HepG2 (cell line): ENCODE results near the gene CHN2. TPM values are rescaled to one million over a fixed set of nuclear protein-coding genes. Genes with fewer than 3 reads are reported as not detected.

Source experiments
- ATF4 ChIP-seq, 2 experiments: fragments of 450-650 bp in 1 of 2; sonication (generic) in 1 of 2; formaldehyde crosslinking; IDR thresholded peaks; 2 replicates each; pipeline versions ENCODE4 v1.5.0 to v1.8.0; 2020 to 2022; ENCODE audit warnings: mild to moderate bottlenecking in 1 of 2, missing genetic modification reagents in 1 of 2
- DR1 ChIP-seq: sonication (generic); formaldehyde crosslinking; IDR thresholded peaks from 2 replicates; pipeline ENCODE4 v1.8.0; 2021; ENCODE audit warnings: mild to moderate bottlenecking, missing genetic modification reagents, inconsistent platforms
- ELF3 ChIP-seq: IDR thresholded peaks from 2 replicates; pipeline ENCODE4 v1.6.1; 2016; ENCODE audit warnings: missing genetic modification reagents, missing compliant biosample characterization
- FOSL1 ChIP-seq: sonication (generic); formaldehyde crosslinking; IDR thresholded peaks from 2 replicates; pipeline ENCODE4 v1.9.0; 2021; ENCODE audit warnings: missing genetic modification reagents, borderline replicate concordance
- FOXK1 ChIP-seq: sonication (generic); formaldehyde crosslinking; IDR thresholded peaks from 2 replicates; pipeline ENCODE4 v1.4.0; 2020; ENCODE audit warnings: low read depth, missing genetic modification reagents, borderline replicate concordance
- HCFC1 ChIP-seq: fragments of 150-350 bp; IDR thresholded peaks from 2 replicates; pipeline ENCODE4 v1.6.1; 2014; ENCODE audit warnings: low read depth, low read length
- HNF4A ChIP-seq: sonication (generic); formaldehyde crosslinking; IDR thresholded peaks from 2 replicates; pipeline ENCODE4 v1.4.0; 2020; ENCODE audit warnings: missing genetic modification reagents
- POGK ChIP-seq: sonication (generic); formaldehyde crosslinking; conservative IDR thresholded peaks from 2 replicates; pipeline ENCODE4 v1.8.0; 2022; ENCODE audit warnings: mild to moderate bottlenecking, moderate library complexity, missing genetic modification reagents
- SNAI1 ChIP-seq: sonication (generic); formaldehyde crosslinking; IDR thresholded peaks from 2 replicates; pipeline ENCODE4 v1.5.0; 2020; ENCODE audit warnings: mild to moderate bottlenecking, missing genetic modification reagents, borderline replicate concordance
- TFDP2 ChIP-seq: sonication (generic); formaldehyde crosslinking; IDR thresholded peaks from 2 replicates; pipeline ENCODE4 v1.4.0; 2020; ENCODE audit warnings: missing genetic modification reagents
- ZBTB7A ChIP-seq: sonication (generic); formaldehyde crosslinking; IDR thresholded peaks from 2 replicates; pipeline ENCODE4 v1.8.0; 2022; ENCODE audit warnings: mild to moderate bottlenecking, missing genetic modification reagents
- ZFAT ChIP-seq: sonication (generic); formaldehyde crosslinking; conservative IDR thresholded peaks from 2 replicates; pipeline ENCODE4 v1.8.1; 2023; ENCODE audit warnings: missing genetic modification reagents, inconsistent platforms
- ZFY ChIP-seq: sonication (generic); formaldehyde crosslinking; IDR thresholded peaks from 2 replicates; pipeline ENCODE4 v1.4.0; 2020; ENCODE audit warnings: missing genetic modification reagents
- ZIK1 ChIP-seq: sonication (generic); formaldehyde crosslinking; IDR thresholded peaks from 2 replicates; pipeline ENCODE4 v1.5.0; 2020; ENCODE audit warnings: mild to moderate bottlenecking, low read depth, missing genetic modification reagents, borderline replicate concordance
- ZKSCAN1 ChIP-seq: fragments of 150-350 bp; IDR thresholded peaks from 2 replicates; pipeline ENCODE4 v1.6.1; 2014; ENCODE audit warnings: low read length
- ZNF33B ChIP-seq: sonication (generic); formaldehyde crosslinking; IDR thresholded peaks from 2 replicates; pipeline ENCODE4 v1.5.1; 2020; ENCODE audit warnings: mild to moderate bottlenecking, missing genetic modification reagents
- ZNF773 ChIP-seq: sonication (generic); formaldehyde crosslinking; IDR thresholded peaks from 2 replicates; pipeline ENCODE4 v1.4.0; 2020; ENCODE audit warnings: missing genetic modification reagents, borderline replicate concordance
- ZSCAN29 ChIP-seq: sonication (generic); formaldehyde crosslinking; conservative IDR thresholded peaks from 2 replicates; pipeline ENCODE4 v1.4.0; 2020; ENCODE audit warnings: mild to moderate bottlenecking, missing genetic modification reagents
- polyA plus RNA-seq, 8 experiments: library from polyadenylated mRNA; depleted of rRNA in 3 of 8; stranded (reverse) in 7 of 8; unstranded in 1 of 8; fragments of >200 nt; fragmentation: Illumina TruSeq in 4 of 8; extraction: Trizol in 4 of 8; gene quantifications; 2 replicates each; pipeline versions ENCODE4 v1.2.1 to v1.2.3, GENCODE V29; 2011 to 2016; ENCODE audit warnings: low read depth in 4 of 8, missing spikeins in 1 of 8, mixed read lengths in 1 of 8; ENCODE audit not compliant: insufficient read depth in 1 of 8
- total RNA-seq, 5 experiments: library from RNA; depleted of rRNA; stranded (reverse); fragments of >200 nt; fragmentation: Illumina TruSeq; extraction: Trizol; gene quantifications; 2 replicates each; pipeline ENCODE4 v1.2.3, GENCODE V29; 2016; ENCODE audit warnings: low read depth in 1 of 5
- TF ChIP-seq, protein P1 (sequence below): IDR thresholded peaks from 2 replicates; pipeline ENCODE4 v1.6.1; 2016; ENCODE audit warnings: missing genetic modification reagents, missing compliant biosample characterization
- TF ChIP-seq, protein P2 (sequence below): sonication (generic); formaldehyde crosslinking; IDR thresholded peaks from 2 replicates; pipeline ENCODE4 v1.8.1; 2023; ENCODE audit warnings: mild to moderate bottlenecking, inconsistent platforms, moderate library complexity, missing genetic modification reagents, borderline replicate concordance
- TF ChIP-seq, protein P3 (sequence below): sonication (generic); formaldehyde crosslinking; IDR thresholded peaks from 2 replicates; pipeline ENCODE4 v1.4.0; 2020; ENCODE audit warnings: mild to moderate bottlenecking, low read depth, missing genetic modification reagents

Gene CHN2
- total and polyA plus RNA-seq, 2 of the 13 experiments (the other 11 are each of a cell fraction or from before 2014, with no cell fraction given), result 23.5 to 30.5 TPM

GRCh38 chr7:29194594-29195427, at the start of gene CHN2 (continued):
- TF ChIP-seq ZSCAN29 (CRISPR knock-in tag), result no peak
- TF ChIP-seq, protein P1, sequence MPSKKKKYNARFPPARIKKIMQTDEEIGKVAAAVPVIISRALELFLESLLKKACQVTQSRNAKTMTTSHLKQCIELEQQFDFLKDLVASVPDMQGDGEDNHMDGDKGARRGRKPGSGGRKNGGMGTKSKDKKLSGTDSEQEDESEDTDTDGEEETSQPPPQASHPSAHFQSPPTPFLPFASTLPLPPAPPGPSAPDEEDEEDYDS (CRISPR knock-in tag), result peak; percentile 96
- 0 out of 2 replicates have a peak, but pooled peaks have one; percentile 22 for TF ChIP-seq ZNF33B (CRISPR knock-in tag)
- peak in 1 of 2 experiments; percentile 21; a peak in 1 of 4 replicates for TF ChIP-seq ATF4 (CRISPR knock-in tag; IDR thresholded peaks at IDR 0.05)
- peak; percentile 8 for TF ChIP-seq HNF4A (CRISPR knock-in tag)
- peak; percentile 75 for TF ChIP-seq TFDP2 (CRISPR knock-in tag)
- TF ChIP-seq FOSL1 (CRISPR knock-in tag), result no peak
- TF ChIP-seq HCFC1, result no peak
- no peak for TF ChIP-seq ZFAT (CRISPR knock-in tag)
- no peak; the same call in 1 of the 2 replicates for TF ChIP-seq ZNF773 (CRISPR knock-in tag)
- 0 out of 2 replicates have a peak, but pooled peaks have one; percentile 44 for TF ChIP-seq FOXK1 (CRISPR knock-in tag)
- TF ChIP-seq ELF3 (CRISPR knock-in tag), result peak; percentile 83
- TF ChIP-seq ZBTB7A (CRISPR knock-in tag), result peak; percentile 51; the same call in 1 of the 2 replicates
- TF ChIP-seq, protein P2, sequence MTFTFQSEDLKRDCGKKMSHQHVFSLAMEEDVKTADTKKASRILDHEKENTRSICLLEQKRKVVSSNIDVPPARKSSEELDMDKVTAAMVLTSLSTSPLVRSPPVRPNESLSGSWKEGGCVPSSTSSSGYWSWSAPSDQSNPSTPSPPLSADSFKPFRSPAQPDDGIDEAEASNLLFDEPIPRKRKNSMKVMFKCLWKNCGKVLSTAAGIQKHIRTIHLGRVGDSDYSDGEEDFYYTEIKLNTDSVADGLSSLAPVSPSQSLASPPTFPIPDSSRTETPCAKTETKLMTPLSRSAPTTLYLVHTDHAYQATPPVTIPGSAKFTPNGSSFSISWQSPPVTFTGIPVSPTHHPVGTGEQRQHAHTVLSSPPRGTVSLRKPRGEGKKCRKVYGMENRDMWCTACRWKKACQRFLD (CRISPR knock-in tag), result peak; percentile 35; the same call in 1 of the 2 replicates
- TF ChIP-seq SNAI1 (CRISPR knock-in tag), result 0 out of 2 replicates have a peak, but pooled peaks have one; percentile 36
- TF ChIP-seq DR1 (CRISPR knock-in tag), result peak; percentile 71
- TF ChIP-seq ZFY, result no peak; the same call in 1 of the 2 replicates
- TF ChIP-seq ZKSCAN1, result no peak
- peak; percentile 35; the same call in 1 of the 2 replicates for TF ChIP-seq ZIK1 (CRISPR knock-in tag)
- no peak for TF ChIP-seq POGK (CRISPR knock-in tag)
- TF ChIP-seq, protein P3, sequence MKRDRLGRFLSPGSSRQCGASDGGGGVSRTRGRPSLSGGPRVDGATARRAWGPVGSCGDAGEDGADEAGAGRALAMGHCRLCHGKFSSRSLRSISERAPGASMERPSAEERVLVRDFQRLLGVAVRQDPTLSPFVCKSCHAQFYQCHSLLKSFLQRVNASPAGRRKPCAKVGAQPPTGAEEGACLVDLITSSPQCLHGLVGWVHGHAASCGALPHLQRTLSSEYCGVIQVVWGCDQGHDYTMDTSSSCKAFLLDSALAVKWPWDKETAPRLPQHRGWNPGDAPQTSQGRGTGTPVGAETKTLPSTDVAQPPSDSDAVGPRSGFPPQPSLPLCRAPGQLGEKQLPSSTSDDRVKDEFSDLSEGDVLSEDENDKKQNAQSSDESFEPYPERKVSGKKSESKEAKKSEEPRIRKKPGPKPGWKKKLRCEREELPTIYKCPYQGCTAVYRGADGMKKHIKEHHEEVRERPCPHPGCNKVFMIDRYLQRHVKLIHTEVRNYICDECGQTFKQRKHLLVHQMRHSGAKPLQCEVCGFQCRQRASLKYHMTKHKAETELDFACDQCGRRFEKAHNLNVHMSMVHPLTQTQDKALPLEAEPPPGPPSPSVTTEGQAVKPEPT, result no peak
